Measurements from ENCODE around the gene TAF3. TPM values are rescaled to one million over a fixed set of nuclear protein-coding genes. Genes with fewer than 3 reads are reported as not detected.
A peak's percentile ranks its signal among the peaks of the same experiment; 100 is the strongest.

The TAF3 gene
- total RNA-seq, 1 donor from 2014 or later: 12.6 TPM

GRCh38 chr10:7872041-7872442 lies 53.7 kb downstream of the TAF3 start:
- no peaks in the 10 kb centered on the region for H3K9me3 Mint-ChIP-seq
- TF ChIP-seq, protein P1, sequence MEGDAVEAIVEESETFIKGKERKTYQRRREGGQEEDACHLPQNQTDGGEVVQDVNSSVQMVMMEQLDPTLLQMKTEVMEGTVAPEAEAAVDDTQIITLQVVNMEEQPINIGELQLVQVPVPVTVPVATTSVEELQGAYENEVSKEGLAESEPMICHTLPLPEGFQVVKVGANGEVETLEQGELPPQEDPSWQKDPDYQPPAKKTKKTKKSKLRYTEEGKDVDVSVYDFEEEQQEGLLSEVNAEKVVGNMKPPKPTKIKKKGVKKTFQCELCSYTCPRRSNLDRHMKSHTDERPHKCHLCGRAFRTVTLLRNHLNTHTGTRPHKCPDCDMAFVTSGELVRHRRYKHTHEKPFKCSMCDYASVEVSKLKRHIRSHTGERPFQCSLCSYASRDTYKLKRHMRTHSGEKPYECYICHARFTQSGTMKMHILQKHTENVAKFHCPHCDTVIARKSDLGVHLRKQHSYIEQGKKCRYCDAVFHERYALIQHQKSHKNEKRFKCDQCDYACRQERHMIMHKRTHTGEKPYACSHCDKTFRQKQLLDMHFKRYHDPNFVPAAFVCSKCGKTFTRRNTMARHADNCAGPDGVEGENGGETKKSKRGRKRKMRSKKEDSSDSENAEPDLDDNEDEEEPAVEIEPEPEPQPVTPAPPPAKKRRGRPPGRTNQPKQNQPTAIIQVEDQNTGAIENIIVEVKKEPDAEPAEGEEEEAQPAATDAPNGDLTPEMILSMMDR (IDR thresholded peaks at IDR 0.05): peak; percentile 85
- POLR2A ChIA-PET: no interaction called here
- intact Hi-C loops (cut with micrococcal nuclease): loop anchor here (1.0 to 10.0 kb wide), 3 partner anchors 183 to 1430 kb away; partner anchors contain the start of gene GATA3
- ATAC-seq (ENCODE audit: low read depth) (no peak), DNase-seq (no peak)
- H3K4me3 Mint-ChIP-seq: peak overlapping the region; percentile 60
- H3K27me3 Mint-ChIP-seq: no peaks in the 10 kb centered on the region
- no peaks in the 10 kb centered on the region for H3K36me3 Mint-ChIP-seq (ENCODE audit: low read depth)
- CTCF ChIA-PET: interaction anchor here (0.9 to 2.4 kb wide), 2 partner anchors 14 to 1337 kb away, joined by 3 to 27 read pairs; no protein-coding TSS in a partner anchor
- H3K27ac Mint-ChIP-seq: no peak overlapping the region
- H3K4me1 Mint-ChIP-seq: peaks cover 10% of the 10 kb centered on the region

DNA sequence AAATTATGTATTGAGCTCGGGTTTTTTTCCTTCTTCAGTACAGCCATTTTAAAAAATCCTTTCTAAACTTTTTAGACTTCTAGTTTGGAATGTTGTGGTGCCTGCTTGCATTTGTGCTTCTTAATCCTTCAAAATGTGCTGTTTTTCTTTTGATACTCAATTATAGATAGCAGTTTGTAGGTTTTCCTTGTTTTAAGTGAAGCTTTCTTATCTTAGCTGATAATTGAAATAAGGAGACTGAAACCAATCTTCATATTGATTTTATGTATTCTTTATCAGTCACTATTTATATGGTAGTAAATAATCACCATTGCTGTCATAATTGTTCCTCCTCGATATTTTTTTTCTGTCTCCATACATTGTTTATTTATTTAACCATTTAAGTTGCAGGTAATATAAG lies 56.6 kb downstream of the TAF3 start:
- Mint-ChIP-seq H3K4me1 (no peaks in the 10 kb centered on the region), H3K9me3 (no peaks in the 10 kb centered on the region), H3K27ac (no peak overlapping the region), H3K27me3 (no peaks in the 10 kb centered on the region), H3K36me3 (ENCODE audit: low read depth) (no peaks in the 10 kb centered on the region), H3K4me3 (no peak overlapping the region)
- ATAC-seq (ENCODE audit: low read depth) (no peak), DNase-seq (no peak)
- intact Hi-C loops (cut with micrococcal nuclease): loop anchor here (10.0 kb wide), 1 partner anchor 180 kb away; the partner anchor contains the start of gene GATA3
- ChIA-PET POLR2A (no interaction called here), CTCF (interaction anchor here (2.8 kb wide), 1 partner anchor 1334 kb away, joined by 25 read pairs; no protein-coding TSS in a partner anchor)
- TF ChIP-seq, protein P1 (IDR thresholded peaks at IDR 0.05): no peak

- no peaks in the 10 kb centered on the region for H3K9me3 Mint-ChIP-seq
- H3K4me3 Mint-ChIP-seq: no peak overlapping the region
- intact Hi-C loops (cut with micrococcal nuclease): loop anchor here (10.0 kb wide), 1 partner anchor 178 kb away; the partner anchor contains the start of gene GATA3
- no peaks in the 10 kb centered on the region for H3K4me1 Mint-ChIP-seq
- ATAC-seq (ENCODE audit: low read depth) (no peak), DNase-seq (no peak)
- H3K27ac Mint-ChIP-seq: no peak overlapping the region
- H3K36me3 Mint-ChIP-seq (ENCODE audit: low read depth): no peaks in the 10 kb centered on the region
- TF ChIP-seq, protein P1 (IDR thresholded peaks at IDR 0.05): no peak
- CTCF ChIA-PET: no interaction called here
- no peaks in the 10 kb centered on the region for H3K27me3 Mint-ChIP-seq
- POLR2A ChIA-PET: no interaction called here
Measured at GRCh38 chr10:7876541-7877127, 58.3 kb downstream of the TAF3 start.

DNA sequence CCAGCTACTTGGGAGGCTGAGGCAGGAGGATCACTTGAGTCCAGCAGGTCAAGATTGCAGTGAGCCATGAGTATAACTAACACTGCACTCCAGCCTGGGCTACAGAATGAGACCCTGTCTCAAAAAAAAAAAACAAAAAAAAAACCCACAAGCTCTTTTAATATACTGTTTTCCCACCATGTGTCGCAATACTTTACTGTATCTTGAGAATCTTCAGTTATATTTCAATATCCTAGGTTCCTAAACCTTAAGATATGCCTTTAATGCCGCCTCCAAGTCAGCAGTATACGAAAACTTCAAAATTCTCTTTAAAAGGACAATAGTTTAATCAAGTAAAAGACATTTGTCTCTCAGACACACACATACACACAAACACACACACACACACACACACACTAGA lies 62.8 kb downstream of the TAF3 start:
- ATAC-seq (ENCODE audit: low read depth): no peak
- Mint-ChIP-seq H3K27me3 (no peaks in the 10 kb centered on the region), H3K36me3 (ENCODE audit: low read depth) (no peaks in the 10 kb centered on the region), H3K4me1 (peaks cover 2% of the 10 kb centered on the region), H3K4me3 (no peak overlapping the region), H3K9me3 (no peaks in the 10 kb centered on the region), H3K27ac (no peak overlapping the region)
- TF ChIP-seq, protein P1 (IDR thresholded peaks at IDR 0.05): no peak
- ChIA-PET CTCF (no interaction called here), POLR2A (no interaction called here)
- DNase-seq: no peak
- intact Hi-C loops (cut with micrococcal nuclease): no loop called here

DNA sequence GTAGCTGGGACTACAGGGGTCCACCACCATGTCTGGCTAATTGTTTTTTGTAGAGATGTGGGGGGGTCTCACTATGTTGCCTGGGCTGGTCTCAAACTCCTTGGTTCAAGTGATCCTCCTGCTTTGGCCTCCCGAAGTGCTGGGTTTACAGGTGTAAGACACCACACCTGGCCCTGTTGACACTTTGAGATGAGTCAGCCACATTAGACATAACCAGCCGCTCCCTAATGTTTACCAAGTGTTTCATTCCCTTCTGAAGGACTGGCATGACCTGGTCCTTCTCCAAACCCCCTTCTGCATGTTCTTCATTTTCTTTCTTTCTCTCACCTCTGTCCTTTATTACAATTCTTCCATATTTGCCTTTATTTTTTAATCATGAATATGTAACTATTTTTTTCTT lies 67.8 kb downstream of the TAF3 start:
- intact Hi-C loops (cut with micrococcal nuclease): no loop called here
- Mint-ChIP-seq H3K27me3 (no peaks in the 10 kb centered on the region), H3K4me3 (no peak overlapping the region), H3K36me3 (ENCODE audit: low read depth) (no peaks in the 10 kb centered on the region), H3K27ac (no peak overlapping the region), H3K9me3 (no peaks in the 10 kb centered on the region), H3K4me1 (peaks cover 19% of the 10 kb centered on the region)
- TF ChIP-seq, protein P1 (IDR thresholded peaks at IDR 0.05): no peak
- CTCF ChIA-PET: no interaction called here
- no peak for ATAC-seq (ENCODE audit: low read depth)
- no peak for DNase-seq
- POLR2A ChIA-PET: no interaction called here

All from activated B cell treated with CpG ODN at 0.5 μM for 24 hours (primary cell).